GM12873 (cell line): ENCODE results near the gene FAM163A.

Experiments used
- CTCF ChIP-seq: IDR thresholded peaks from 2 replicates; pipeline ENCODE4 v1.5.1; 2012; ENCODE audit warnings: low read depth, mild to moderate bottlenecking, moderate library complexity, low read length, control low read depth; ENCODE audit not compliant: insufficient read depth; ENCODE audit errors: missing control alignments

Gene FAM163A

DNA sequence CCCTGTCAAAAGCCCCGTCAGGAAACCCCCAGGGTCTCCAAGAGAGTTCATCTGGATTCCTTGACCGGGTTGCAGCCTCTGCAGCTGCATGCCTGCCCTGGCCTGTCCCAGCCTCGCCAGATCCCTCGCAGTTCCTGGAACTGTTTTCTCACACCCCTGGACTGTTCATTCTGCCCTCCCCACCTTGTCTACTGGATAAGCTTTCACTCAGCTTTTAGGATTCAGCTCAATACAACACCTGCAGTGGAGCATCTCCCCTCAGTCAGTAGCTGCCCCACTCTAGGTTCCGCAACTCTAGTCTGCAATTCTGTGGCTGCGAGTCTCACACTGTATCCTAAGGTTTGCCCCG is 67.2 kb downstream of the FAM163A start:
- TF ChIP-seq CTCF, result no peak

GRCh38 chr1:179812501-179813292 is 69.6 kb downstream of the FAM163A start:
- no peak for TF ChIP-seq CTCF

- TF ChIP-seq CTCF, result no peak
Observed at GRCh38 chr1:179813626-179814545, 70.8 kb downstream of the FAM163A start.

DNA sequence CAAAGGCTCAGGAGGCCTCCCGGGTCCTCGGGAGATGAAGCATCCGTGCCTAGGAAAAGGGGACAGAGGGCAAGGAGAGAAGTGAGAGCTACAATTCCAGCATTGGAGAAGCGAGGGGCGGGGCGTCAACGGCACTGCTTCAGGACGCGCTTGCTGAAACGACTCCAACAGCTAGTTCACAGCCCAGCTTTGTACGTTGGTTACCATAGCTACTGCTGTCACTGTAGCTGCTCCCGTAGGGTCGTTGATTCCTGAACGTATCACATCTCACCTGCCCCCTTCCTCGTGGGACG is 71.4 kb downstream of the FAM163A start:
- no peak for TF ChIP-seq CTCF

DNA sequence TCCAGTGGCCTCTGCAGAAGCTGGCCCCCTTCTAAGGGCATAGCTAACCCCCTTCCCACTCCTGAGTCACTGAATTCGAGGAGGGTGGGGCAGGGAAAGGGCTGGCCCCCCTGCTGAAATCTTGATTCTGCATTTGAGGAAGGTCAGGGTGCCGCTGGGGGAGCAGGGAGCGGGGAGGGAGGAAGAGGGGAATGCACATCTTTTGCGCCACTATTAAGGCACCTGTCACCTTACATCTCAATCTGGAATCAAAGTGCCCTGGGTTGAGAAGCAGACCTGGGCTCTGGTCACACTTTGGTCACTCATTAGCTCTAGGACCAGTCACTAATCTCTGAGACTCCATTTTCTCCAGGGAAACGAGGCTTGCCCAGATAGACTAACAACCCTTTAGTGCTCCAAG is 72.5 kb downstream of the FAM163A start:
- no peak for TF ChIP-seq CTCF

- TF ChIP-seq CTCF, result no peak
Observed at GRCh38 chr1:179816196-179816960, 73.3 kb downstream of the FAM163A start.

- no peak for TF ChIP-seq CTCF
Observed at GRCh38 chr1:179817056-179817455, 74.0 kb downstream of the FAM163A start.
